H1 (cell line): ENCODE results near the gene MIGA1.

Source experiments
- ATF3 ChIP-seq: IDR thresholded peaks from 2 replicates; pipeline ENCODE4 v1.6.1; 2011; ENCODE audit warnings: low read depth, mild to moderate bottlenecking, low read length; ENCODE audit not compliant: insufficient read depth
- CTCF ChIP-seq, 3 experiments: IDR thresholded peaks; 1 replicate in 2 of 3; 2 replicates in 1 of 3; pipeline versions ENCODE4 v1.5.1 to v1.6.1; 2011; ENCODE audit warnings: low read length in 3 of 3, mild to moderate bottlenecking in 3 of 3, inconsistent platforms in 2 of 3, low read depth in 1 of 3, moderate library complexity in 1 of 3; ENCODE audit not compliant: insufficient read depth in 1 of 3; ENCODE audit errors: control extremely low read depth in 1 of 3
- E2F6 ChIP-seq: IDR thresholded peaks from 2 replicates; pipeline ENCODE4 v1.6.1; 2012; ENCODE audit warnings: inconsistent platforms
- GABPA ChIP-seq: IDR thresholded peaks from 2 replicates; pipeline ENCODE4 v1.6.1; 2011; ENCODE audit warnings: mild to moderate bottlenecking, low read length, moderate library complexity, borderline replicate concordance; ENCODE audit not compliant: insufficient read depth
- POLR2A ChIP-seq, 2 experiments: IDR thresholded peaks; 1 replicate in 1 of 2; 2 replicates in 1 of 2; pipeline ENCODE4 v1.6.1; 2011; ENCODE audit warnings: low read depth in 2 of 2, low read length in 2 of 2, mild to moderate bottlenecking in 2 of 2; ENCODE audit errors: control extremely low read depth in 1 of 2
- POLR2AphosphoS5 ChIP-seq: IDR thresholded peaks from 2 replicates; pipeline ENCODE4 v1.6.1; 2011; ENCODE audit warnings: low read depth, low read length
- RAD21 ChIP-seq, 2 experiments: IDR thresholded peaks in 1 of 2; conservative IDR thresholded peaks in 1 of 2; 2 replicates each; pipeline ENCODE4 v1.6.1; 2011; ENCODE audit warnings: low read depth in 2 of 2, low read length in 2 of 2, improper control_type of control experiment in 1 of 2, inconsistent platforms in 1 of 2, mild to moderate bottlenecking in 1 of 2, moderate library complexity in 1 of 2
- TAF1 ChIP-seq: IDR thresholded peaks from 2 replicates; pipeline ENCODE4 v1.6.1; 2011; ENCODE audit warnings: mild to moderate bottlenecking, low read depth, low read length
- YY1 ChIP-seq: IDR thresholded peaks from 2 replicates; pipeline ENCODE4 v1.6.1; 2011; ENCODE audit warnings: low read depth, mild to moderate bottlenecking, low read length
- ZNF274 ChIP-seq: IDR thresholded peaks from 2 replicates; pipeline ENCODE4 v1.7.0; 2012; ENCODE audit warnings: low read length, borderline replicate concordance; ENCODE audit errors: extremely low read depth

DNA sequence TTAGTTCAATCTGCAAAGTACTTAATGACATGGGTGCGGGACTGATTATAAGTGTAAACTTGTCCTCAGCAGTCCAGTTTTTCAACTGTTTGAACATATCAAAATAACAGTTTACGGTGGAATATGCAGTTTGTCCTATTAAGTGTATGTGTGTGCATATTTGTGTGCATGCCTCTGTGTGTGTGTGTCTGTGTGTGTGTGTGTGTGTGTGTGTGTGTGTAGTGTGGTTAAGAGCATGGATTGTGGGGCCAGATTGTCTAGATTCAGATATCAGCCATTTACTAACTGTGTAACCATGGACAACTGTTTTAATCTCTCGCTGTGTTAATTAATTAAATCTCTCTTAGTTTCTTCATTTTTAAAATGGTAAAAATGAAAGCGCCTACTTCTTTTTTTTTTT is 148.0 kb downstream of the MIGA1 start:
- TF ChIP-seq RAD21 (IDR thresholded peaks at IDR 0.05 in 1 of 2, conservative IDR thresholded peaks at IDR 0.05 in 1 of 2; ENCODE audit: low read depth in 2 of 2, low read length in 2 of 2) (no peak), POLR2A (IDR thresholded peaks at IDR 0.05; ENCODE audit: control extremely low read depth in 1 of 2, low read depth in 2 of 2, low read length in 2 of 2) (no peak), ATF3 (no peak), POLR2AphosphoS5 (no peak), YY1 (no peak), CTCF (IDR thresholded peaks at IDR 0.05; ENCODE audit: control extremely low read depth in 1 of 3, insufficient read depth in 1 of 3, low read depth in 1 of 3, low read length in 3 of 3) (no peak), E2F6 (no peak), GABPA (no peak), ZNF274 (no peak), TAF1 (no peak)
